Measurements from ENCODE around the gene ASTN2. TPM values are rescaled to one million over a fixed set of nuclear protein-coding genes. Genes with fewer than 3 reads are reported as not detected.

The ASTN2 gene
- total and polyA plus RNA-seq, 9 of the 15 experiments (the other 6 are each of a cell fraction or from before 2014, with no cell fraction given) = 0.56 to 3.5 (median 1.9) TPM

GRCh38 chr9:116422119-116422979 lies 992.5 kb downstream of the ASTN2 start (continued):
- no peak for TF ChIP-seq PATZ1 (CRISPR knock-in tag; IDR thresholded peaks at IDR 0.05; ENCODE audit: borderline replicate concordance)
- no peak for TF ChIP-seq ZNF280B (CRISPR knock-in tag; IDR thresholded peaks at IDR 0.05)
- TF ChIP-seq ELF1 (tag; IDR thresholded peaks at IDR 0.05) = no peak
- TF ChIP-seq TFE3 (CRISPR knock-in tag; IDR thresholded peaks at IDR 0.05) = no peak
- TF ChIP-seq HEY1 (CRISPR knock-in tag; IDR thresholded peaks at IDR 0.05; ENCODE audit: borderline replicate concordance) = no peak
- TF ChIP-seq ZNF175 (CRISPR knock-in tag; IDR thresholded peaks at IDR 0.05; ENCODE audit: low read depth) = no peak; the same call in none of the 2 replicates
- TF ChIP-seq DDX20 (tag; IDR thresholded peaks at IDR 0.05; ENCODE audit: low read depth) = no peak
- no peak for TF ChIP-seq CBX1 (IDR thresholded peaks at IDR 0.05; ENCODE audit: low read depth)
- no peak for TF ChIP-seq MTA1 (IDR thresholded peaks at IDR 0.05; ENCODE audit: borderline replicate concordance)
- TF ChIP-seq ZNF764 (CRISPR knock-in tag; IDR thresholded peaks at IDR 0.05; ENCODE audit: low read depth) = no peak
- no peak for TF ChIP-seq ZSCAN29 (IDR thresholded peaks at IDR 0.05)
- TF ChIP-seq NFE2L1 (tag; IDR thresholded peaks at IDR 0.05; ENCODE audit: borderline replicate concordance, low read depth) = no peak
- TF ChIP-seq HMG20A (CRISPR knock-in tag; conservative IDR thresholded peaks at IDR 0.05) = no peak
- TF ChIP-seq ZBTB7A (IDR thresholded peaks at IDR 0.05; ENCODE audit: borderline replicate concordance, control insufficient read depth, low read depth, low read length) = no peak
- TF ChIP-seq ZNF212 (CRISPR knock-in tag; IDR thresholded peaks at IDR 0.05) = no peak
- peak; percentile 59; the same call in 1 of the 2 replicates for TF ChIP-seq GTF2E2 (tag; IDR thresholded peaks at IDR 0.05)
- TF ChIP-seq PRDM10 (IDR thresholded peaks at IDR 0.05; ENCODE audit: partially characterized antibody) = peak; percentile 72
- TF ChIP-seq EHMT2 (IDR thresholded peaks at IDR 0.05) = peak; percentile 79
- no peak for TF ChIP-seq RBM22 (IDR thresholded peaks at IDR 0.05; ENCODE audit: low read depth, low read length, poor library complexity, severe bottlenecking)

Measured in K562 (cell line).